Astrocyte (in vitro differentiated cells and primary cell): ENCODE results near the gene RNF121. TPM values are rescaled to one million over a fixed set of nuclear protein-coding genes. Genes with fewer than 3 reads are reported as not detected.

Experiments
- DNase-seq: peaks from one replicate; pipeline ENCODE4 v3.0.0-alpha.2; 2010; ENCODE audit warnings: low read depth
- FAIRE-seq: peaks from 2 replicates; lab custom pipeline; 2011; peaks lifted over from hg19 to GRCh38; lab: Jason Lieb, UNC
- H2AFZ ChIP-seq: 2 replicates; pipeline ENCODE4 v1.6.0; 2012; ENCODE audit warnings: low read depth, low read length, inconsistent platforms
- H3K27ac ChIP-seq: 2 replicates; pipeline ENCODE4 v1.5.1; 2011; ENCODE audit warnings: low read depth, low read length, inconsistent platforms
- H3K27me3 ChIP-seq: 2 replicates; pipeline ENCODE4 v1.6.0; 2011; ENCODE audit warnings: low read length, inconsistent platforms; ENCODE audit not compliant: insufficient read depth
- H3K36me3 ChIP-seq: 2 replicates; pipeline ENCODE4 v1.5.1; 2011; ENCODE audit warnings: low read length, inconsistent platforms; ENCODE audit not compliant: insufficient read depth
- H3K4me1 ChIP-seq: 2 replicates; pipeline ENCODE4 v1.5.1; 2011; ENCODE audit warnings: low read length, inconsistent platforms; ENCODE audit not compliant: insufficient read depth
- H3K4me2 ChIP-seq: 2 replicates; pipeline ENCODE4 v1.6.0; 2012; ENCODE audit warnings: low read length, inconsistent platforms
- H3K4me3 ChIP-seq: 2 replicates; pipeline ENCODE4 v1.5.1; 2011; ENCODE audit warnings: low read depth, mild to moderate bottlenecking, low read length, inconsistent platforms; ENCODE audit not compliant: insufficient read depth
- H3K79me2 ChIP-seq: 2 replicates; pipeline ENCODE4 v1.6.0; 2012; ENCODE audit warnings: mild to moderate bottlenecking, low read length, inconsistent platforms; ENCODE audit not compliant: insufficient read depth
- H3K9ac ChIP-seq: 2 replicates; pipeline ENCODE4 v1.6.0; 2012; ENCODE audit warnings: mild to moderate bottlenecking, low read length, inconsistent platforms
- H3K9me3 ChIP-seq: 2 replicates; pipeline ENCODE4 v1.5.1; 2012; ENCODE audit warnings: low read depth, mild to moderate bottlenecking, low read length, inconsistent platforms; ENCODE audit not compliant: insufficient read depth
- H4K20me1 ChIP-seq: 2 replicates; pipeline ENCODE4 v1.6.0; 2012; ENCODE audit warnings: low read length, inconsistent platforms; ENCODE audit not compliant: insufficient read depth
- H3K27ac Mint-ChIP-seq: one replicate; pipeline ENCODE4 v1.8.0; 2021; ENCODE audit warnings: mild to moderate bottlenecking, mixed read lengths; ENCODE audit not compliant: unreplicated experiment
- H3K27me3 Mint-ChIP-seq: one replicate; pipeline ENCODE4 v1.8.0; 2021; ENCODE audit warnings: low read depth, mixed read lengths; ENCODE audit not compliant: unreplicated experiment
- H3K36me3 Mint-ChIP-seq: one replicate; pipeline ENCODE4 v1.8.0; 2021; ENCODE audit warnings: low read depth, mixed read lengths; ENCODE audit not compliant: unreplicated experiment
- H3K4me1 Mint-ChIP-seq: one replicate; pipeline ENCODE4 v1.8.0; 2021; ENCODE audit warnings: low read depth, mixed read lengths; ENCODE audit not compliant: unreplicated experiment
- H3K4me3 Mint-ChIP-seq: one replicate; pipeline ENCODE4 v1.8.0; 2021; ENCODE audit warnings: mild to moderate bottlenecking, moderate library complexity, mixed read lengths; ENCODE audit not compliant: unreplicated experiment
- H3K9me3 Mint-ChIP-seq: one replicate; pipeline ENCODE4 v1.8.0; 2021; ENCODE audit warnings: mild to moderate bottlenecking, mixed read lengths; ENCODE audit not compliant: unreplicated experiment
- CTCF ChIP-seq: IDR thresholded peaks from 2 replicates; pipeline ENCODE4 v1.5.1; 2011; ENCODE audit warnings: low read depth, mild to moderate bottlenecking, inconsistent platforms, low read length, moderate library complexity; ENCODE audit not compliant: insufficient read depth
- EZH2 ChIP-seq: IDR thresholded peaks from 2 replicates; pipeline ENCODE4 v1.6.1; 2012; ENCODE audit warnings: mild to moderate bottlenecking, low read length, inconsistent platforms; ENCODE audit not compliant: insufficient read depth
- total RNA-seq: library from RNA; stranded (reverse); gene quantifications from 2 replicates; pipeline ENCODE4 v1.2.1, GENCODE V29; 2021

Gene RNF121
- total RNA-seq, 1 donor from 2014 or later, result 73.4 TPM

- no peak overlapping the region for H3K4me3 ChIP-seq
- Mint-ChIP-seq H3K27me3 (no peaks in the 10 kb centered on the region), H3K4me1 (peaks cover 22% of the 10 kb centered on the region), H3K9me3 (peaks cover 2% of the 10 kb centered on the region), H3K27ac (no peak overlapping the region), H3K4me3 (peak overlapping the region; percentile 54), H3K36me3 (peaks cover 36% of the 10 kb centered on the region)
- H3K27ac ChIP-seq, result no peak overlapping the region
- H3K36me3 ChIP-seq, result peaks cover 10% of the 10 kb centered on the region
- H2AFZ ChIP-seq, result no peak overlapping the region
- no peaks in the 10 kb centered on the region for H3K4me1 ChIP-seq
- TF ChIP-seq EZH2 (no peak), CTCF (no peak)
- peaks cover 12% of the 10 kb centered on the region for H3K79me2 ChIP-seq
- H3K9ac ChIP-seq, result no peak overlapping the region
- peaks cover 68% of the 10 kb centered on the region for H4K20me1 ChIP-seq
- FAIRE-seq (no peak), DNase-seq (no peak)
- H3K9me3 ChIP-seq, result no peaks in the 10 kb centered on the region
- no peaks in the 10 kb centered on the region for H3K27me3 ChIP-seq
- no peak overlapping the region for H3K4me2 ChIP-seq
These were observed 67.7 kb downstream of the RNF121 start for GRCh38 chr11:71996517-71996916.

- H3K4me3 ChIP-seq, result no peak overlapping the region
- DNase-seq, result no peak
- no peaks in the 10 kb centered on the region for H3K9me3 ChIP-seq
- H2AFZ ChIP-seq, result no peak overlapping the region
- no peaks in the 10 kb centered on the region for H3K4me1 ChIP-seq
- no peak for FAIRE-seq
- H3K36me3 Mint-ChIP-seq, result peaks cover 36% of the 10 kb centered on the region
- TF ChIP-seq CTCF, result no peak
- no peak for TF ChIP-seq EZH2
- no peak overlapping the region for H3K27ac Mint-ChIP-seq
- peaks cover 12% of the 10 kb centered on the region for H3K36me3 ChIP-seq
- no peak overlapping the region for H3K4me3 Mint-ChIP-seq
- H3K4me2 ChIP-seq, result no peak overlapping the region
- H3K27me3 ChIP-seq, result no peaks in the 10 kb centered on the region
- H4K20me1 ChIP-seq, result peaks cover 72% of the 10 kb centered on the region
- H3K9me3 Mint-ChIP-seq, result peaks cover 2% of the 10 kb centered on the region
- no peaks in the 10 kb centered on the region for H3K27me3 Mint-ChIP-seq
- peaks cover 12% of the 10 kb centered on the region for H3K79me2 ChIP-seq
- H3K27ac ChIP-seq, result no peak overlapping the region
- no peak overlapping the region for H3K9ac ChIP-seq
- peaks cover 24% of the 10 kb centered on the region for H3K4me1 Mint-ChIP-seq
These were observed 68.1 kb downstream of the RNF121 start for GRCh38 chr11:71996946-71997345.

GRCh38 chr11:71997594-71997993 lies 68.7 kb downstream of the RNF121 start:
- no peaks in the 10 kb centered on the region for H3K9me3 ChIP-seq
- peaks cover 18% of the 10 kb centered on the region for H3K36me3 ChIP-seq
- no peak overlapping the region for H2AFZ ChIP-seq
- H3K27me3 ChIP-seq, result no peaks in the 10 kb centered on the region
- no peak overlapping the region for H3K27ac Mint-ChIP-seq
- no peak overlapping the region for H3K27ac ChIP-seq
- FAIRE-seq, result no peak
- H3K36me3 Mint-ChIP-seq, result peaks cover 38% of the 10 kb centered on the region
- no peak overlapping the region for H3K4me2 ChIP-seq
- H3K4me3 ChIP-seq, result no peak overlapping the region
- H3K4me1 Mint-ChIP-seq, result peaks cover 28% of the 10 kb centered on the region
- H3K27me3 Mint-ChIP-seq, result no peaks in the 10 kb centered on the region
- no peaks in the 10 kb centered on the region for H3K4me1 ChIP-seq
- H3K79me2 ChIP-seq, result peaks cover 12% of the 10 kb centered on the region
- no peak overlapping the region for H3K4me3 Mint-ChIP-seq
- no peak for DNase-seq
- H3K9me3 Mint-ChIP-seq, result peaks cover 2% of the 10 kb centered on the region
- peaks cover 79% of the 10 kb centered on the region for H4K20me1 ChIP-seq
- TF ChIP-seq EZH2, result no peak
- TF ChIP-seq CTCF, result no peak
- no peak overlapping the region for H3K9ac ChIP-seq
